ENCODE results near the gene GPR68.
"Not testable (repeated sequence)": the region's sequence is repeated elsewhere in the genome, so short reads cannot be mapped to it uniquely, and the experiment has no call there.

Gene GPR68

GRCh38 chr14:91252871-91253794 is 8.6 kb upstream of the GPR68 start:
- DNase-seq (ENCODE audit: low read depth): no peak

- DNase-seq (ENCODE audit: low read depth): no peak
Observed at GRCh38 chr14:91250912-91251311, 6.4 kb upstream of the GPR68 start.

- DNase-seq (ENCODE audit: low read depth): no peak
Observed at GRCh38 chr14:91249841-91250616, 5.5 kb upstream of the GPR68 start.

- DNase-seq (ENCODE audit: low read depth): peak; percentile 61
Observed at GRCh38 chr14:91246051-91246852, 1.7 kb upstream of the GPR68 start.

GRCh38 chr14:91245616-91246015 is 1.1 kb upstream of the GPR68 start:
- not testable (repeated sequence) for DNase-seq (ENCODE audit: low read depth)

- DNase-seq (ENCODE audit: low read depth): peak; percentile 60
Observed at GRCh38 chr14:91245029-91245428, 525 bp upstream of the GPR68 start.

GRCh38 chr14:91243074-91243471 is 1.4 kb downstream of the GPR68 start:
- no peak for DNase-seq (ENCODE audit: low read depth)

- no peak for DNase-seq (ENCODE audit: low read depth)
Observed at GRCh38 chr14:91242635-91243034, 1.9 kb downstream of the GPR68 start.

GRCh38 chr14:91241863-91242262 is 2.6 kb downstream of the GPR68 start:
- DNase-seq (ENCODE audit: low read depth): no peak

- DNase-seq (ENCODE audit: low read depth): no peak
Observed at GRCh38 chr14:91238661-91239060, 5.8 kb downstream of the GPR68 start.

- DNase-seq (ENCODE audit: low read depth): no peak
Observed at GRCh38 chr14:91238085-91238484, 6.4 kb downstream of the GPR68 start.

- no peak for DNase-seq (ENCODE audit: low read depth)
Observed at GRCh38 chr14:91237219-91237618, 7.3 kb downstream of the GPR68 start.

- DNase-seq (ENCODE audit: low read depth): no peak
Observed at GRCh38 chr14:91235841-91236240, 8.7 kb downstream of the GPR68 start.

- DNase-seq (ENCODE audit: low read depth): no peak
Observed at GRCh38 chr14:91234791-91235114, 9.8 kb downstream of the GPR68 start.

GRCh38 chr14:91233936-91234790 is 10.3 kb downstream of the GPR68 start:
- DNase-seq (ENCODE audit: low read depth): no peak

- no peak for DNase-seq (ENCODE audit: low read depth)
Observed at GRCh38 chr14:91232603-91233002, 11.9 kb downstream of the GPR68 start.

- no peak for DNase-seq (ENCODE audit: low read depth)
Observed at GRCh38 chr14:91232052-91232451, 12.5 kb downstream of the GPR68 start.

- no peak for DNase-seq (ENCODE audit: low read depth)
Observed at GRCh38 chr14:91231446-91231845, 13.1 kb downstream of the GPR68 start.

GRCh38 chr14:91230397-91231035 is 14.0 kb downstream of the GPR68 start:
- DNase-seq (ENCODE audit: low read depth): no peak

- peak; percentile 50 for DNase-seq (ENCODE audit: low read depth)
Observed at GRCh38 chr14:91229743-91230200, 14.7 kb downstream of the GPR68 start.

- DNase-seq (ENCODE audit: low read depth): no peak
Observed at GRCh38 chr14:91229005-91229382, 15.5 kb downstream of the GPR68 start.
